ENCODE results near the gene MAN1B1.
A peak's percentile ranks its signal among the peaks of the same experiment; 100 is the strongest.

MAN1B1 gene

DNA sequence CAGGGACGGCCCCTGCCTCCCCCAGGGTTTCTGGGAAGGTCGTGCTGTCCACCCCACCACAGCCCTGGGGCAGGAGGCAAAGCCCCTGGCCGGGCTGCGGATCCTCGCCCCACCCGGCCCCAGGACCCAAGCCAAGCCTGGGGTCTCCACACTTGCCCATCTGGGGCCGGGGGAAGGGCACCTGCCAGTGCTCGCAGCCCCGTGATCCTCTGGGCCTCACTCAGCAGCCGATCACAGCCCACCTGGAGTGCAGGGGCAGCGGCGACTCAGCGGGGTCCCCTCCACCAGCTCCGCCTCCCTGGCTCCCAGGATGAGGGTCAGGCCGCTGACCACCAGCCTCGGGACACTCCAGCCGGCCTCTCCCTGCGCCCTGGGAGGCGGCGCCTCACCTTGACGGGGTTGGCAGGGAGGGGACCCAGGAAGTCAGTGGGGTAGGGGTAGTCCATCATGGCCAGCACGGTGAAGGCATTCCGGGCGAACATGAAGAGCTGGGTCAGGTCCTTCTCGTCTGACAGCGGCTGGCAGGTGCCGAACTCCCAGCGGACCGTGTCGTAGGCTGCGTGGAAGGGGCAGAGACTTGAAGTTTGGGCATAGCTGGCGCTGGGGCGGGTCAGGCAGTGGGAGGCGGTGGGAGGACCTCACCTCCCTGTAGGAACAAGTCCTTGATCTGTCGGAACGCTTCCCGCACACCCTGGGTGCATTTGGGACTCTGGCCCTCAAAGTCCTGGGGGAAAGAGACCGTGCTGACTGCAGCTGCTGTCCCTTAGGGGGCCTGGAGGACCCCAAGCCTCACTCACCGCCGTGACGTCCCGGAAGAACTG is 26.0 kb downstream of the MAN1B1 start:
- no peak for DNase-seq (ENCODE audit: extremely low read depth, low read depth)
- TF ChIP-seq, protein P1, sequence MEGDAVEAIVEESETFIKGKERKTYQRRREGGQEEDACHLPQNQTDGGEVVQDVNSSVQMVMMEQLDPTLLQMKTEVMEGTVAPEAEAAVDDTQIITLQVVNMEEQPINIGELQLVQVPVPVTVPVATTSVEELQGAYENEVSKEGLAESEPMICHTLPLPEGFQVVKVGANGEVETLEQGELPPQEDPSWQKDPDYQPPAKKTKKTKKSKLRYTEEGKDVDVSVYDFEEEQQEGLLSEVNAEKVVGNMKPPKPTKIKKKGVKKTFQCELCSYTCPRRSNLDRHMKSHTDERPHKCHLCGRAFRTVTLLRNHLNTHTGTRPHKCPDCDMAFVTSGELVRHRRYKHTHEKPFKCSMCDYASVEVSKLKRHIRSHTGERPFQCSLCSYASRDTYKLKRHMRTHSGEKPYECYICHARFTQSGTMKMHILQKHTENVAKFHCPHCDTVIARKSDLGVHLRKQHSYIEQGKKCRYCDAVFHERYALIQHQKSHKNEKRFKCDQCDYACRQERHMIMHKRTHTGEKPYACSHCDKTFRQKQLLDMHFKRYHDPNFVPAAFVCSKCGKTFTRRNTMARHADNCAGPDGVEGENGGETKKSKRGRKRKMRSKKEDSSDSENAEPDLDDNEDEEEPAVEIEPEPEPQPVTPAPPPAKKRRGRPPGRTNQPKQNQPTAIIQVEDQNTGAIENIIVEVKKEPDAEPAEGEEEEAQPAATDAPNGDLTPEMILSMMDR (IDR thresholded peaks at IDR 0.05; ENCODE audit: low read depth, low read length), result no peak

DNA sequence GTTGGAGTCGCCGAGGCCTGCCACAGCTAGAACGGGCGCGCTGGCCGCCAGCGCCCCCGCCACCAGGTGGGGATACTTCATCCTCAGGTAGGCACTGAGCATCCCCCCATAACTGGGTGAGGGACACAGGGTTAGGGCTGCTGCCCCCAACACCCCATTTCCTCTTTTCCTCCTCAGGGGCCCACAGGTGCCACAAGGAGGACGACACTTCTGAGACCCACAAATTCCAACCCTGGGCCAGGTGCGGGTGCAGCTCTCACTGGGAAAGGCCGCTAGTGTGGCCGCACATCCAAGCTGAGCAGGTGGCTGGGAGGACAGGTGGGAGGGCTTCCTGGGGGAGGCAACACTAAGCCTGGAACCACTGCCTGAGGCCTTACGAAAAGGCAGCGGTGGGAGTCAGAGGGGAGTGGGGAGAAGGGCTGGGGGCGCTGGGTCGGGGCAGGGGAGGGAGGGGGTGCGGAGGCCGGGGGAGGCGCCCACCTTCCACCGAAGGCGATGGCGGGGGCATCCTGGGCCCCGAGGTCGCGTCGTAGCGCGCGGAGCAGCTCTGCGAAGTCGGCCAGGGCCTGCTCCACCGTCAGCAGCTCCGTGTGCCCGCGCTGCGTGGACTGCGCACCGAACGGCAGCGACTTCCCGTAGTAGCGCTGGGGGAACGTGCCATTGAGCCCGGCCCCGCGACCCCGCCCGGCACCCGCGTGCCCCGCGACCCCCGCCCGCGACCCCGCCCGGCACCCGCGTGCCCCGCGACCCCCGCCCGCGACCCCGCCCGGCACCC is 26.8 kb downstream of the MAN1B1 start:
- no peak for DNase-seq (ENCODE audit: extremely low read depth, low read depth)
- TF ChIP-seq, protein P1 (IDR thresholded peaks at IDR 0.05; ENCODE audit: low read depth, low read length), result no peak

DNA sequence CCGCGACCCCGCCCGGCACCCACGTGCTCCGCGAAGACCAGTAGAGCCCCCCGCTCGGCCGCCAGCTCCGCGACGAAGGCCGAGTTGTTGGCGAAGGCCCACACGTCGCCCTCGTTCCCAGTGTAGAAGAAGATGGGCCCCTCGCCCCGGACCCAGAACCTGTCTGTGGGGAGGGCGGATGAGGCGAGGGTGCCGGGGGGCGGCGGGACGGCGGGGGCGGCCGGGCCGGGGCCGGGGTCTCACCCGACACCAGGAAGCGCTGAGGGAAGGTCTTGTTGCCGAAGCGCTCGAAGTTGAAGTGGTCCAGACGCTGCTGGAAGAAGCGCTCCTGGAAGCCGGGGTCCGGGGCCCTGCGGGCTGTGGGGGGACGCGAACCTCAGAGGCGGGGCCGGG is 27.4 kb downstream of the MAN1B1 start:
- TF ChIP-seq, protein P1 (IDR thresholded peaks at IDR 0.05; ENCODE audit: low read depth, low read length), result no peak
- DNase-seq (ENCODE audit: extremely low read depth, low read depth), result no peak

DNA sequence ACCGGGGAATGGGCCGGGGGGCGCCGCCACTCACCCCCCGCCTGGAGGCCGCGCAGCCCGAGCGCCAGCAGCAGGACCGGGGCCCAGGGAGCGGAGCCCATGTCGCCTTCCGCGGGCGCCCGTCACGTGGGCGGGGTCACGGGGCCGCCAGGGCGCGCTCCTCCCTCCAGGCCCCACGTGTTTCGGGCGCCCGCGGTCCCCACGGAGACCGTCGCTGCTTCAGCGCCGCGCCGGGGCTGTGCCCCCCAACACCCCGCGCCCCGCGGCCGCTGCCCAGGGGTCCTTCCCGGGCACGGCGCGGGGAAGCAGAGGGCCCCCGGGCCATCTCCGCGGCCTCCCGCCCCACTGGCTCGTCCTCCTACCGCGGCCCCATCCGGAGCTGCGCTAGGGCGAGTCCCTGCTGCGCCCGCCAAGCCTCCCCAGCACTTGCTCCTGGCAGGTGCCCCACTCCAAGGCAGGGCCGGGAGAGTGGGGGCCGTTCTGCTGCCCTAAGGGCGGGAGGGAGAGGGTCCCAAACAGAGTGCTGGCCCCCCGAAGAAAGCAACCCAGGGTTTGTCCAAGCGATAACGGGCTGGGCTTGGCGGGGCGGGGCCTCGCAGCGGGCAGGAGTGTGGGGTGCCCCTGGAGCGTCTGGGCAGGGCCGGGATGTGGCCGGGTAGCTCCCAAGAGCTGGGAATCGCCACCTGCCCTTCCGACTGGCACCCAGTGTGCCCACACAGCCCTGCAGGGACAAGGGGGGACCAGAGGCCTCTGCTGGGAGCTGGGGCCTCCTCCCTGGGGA is 28.0 kb downstream of the MAN1B1 start, which contains the start of gene DPP7:
DPP7 (minus strand) TSS at position 121 of the 781 bp plus-strand sequence; CDS start at position 101, 20 bp downstream.
- peak; percentile 8 for DNase-seq (ENCODE audit: extremely low read depth, low read depth)
- TF ChIP-seq, protein P1 (IDR thresholded peaks at IDR 0.05; ENCODE audit: low read depth, low read length), result no peak

DNA sequence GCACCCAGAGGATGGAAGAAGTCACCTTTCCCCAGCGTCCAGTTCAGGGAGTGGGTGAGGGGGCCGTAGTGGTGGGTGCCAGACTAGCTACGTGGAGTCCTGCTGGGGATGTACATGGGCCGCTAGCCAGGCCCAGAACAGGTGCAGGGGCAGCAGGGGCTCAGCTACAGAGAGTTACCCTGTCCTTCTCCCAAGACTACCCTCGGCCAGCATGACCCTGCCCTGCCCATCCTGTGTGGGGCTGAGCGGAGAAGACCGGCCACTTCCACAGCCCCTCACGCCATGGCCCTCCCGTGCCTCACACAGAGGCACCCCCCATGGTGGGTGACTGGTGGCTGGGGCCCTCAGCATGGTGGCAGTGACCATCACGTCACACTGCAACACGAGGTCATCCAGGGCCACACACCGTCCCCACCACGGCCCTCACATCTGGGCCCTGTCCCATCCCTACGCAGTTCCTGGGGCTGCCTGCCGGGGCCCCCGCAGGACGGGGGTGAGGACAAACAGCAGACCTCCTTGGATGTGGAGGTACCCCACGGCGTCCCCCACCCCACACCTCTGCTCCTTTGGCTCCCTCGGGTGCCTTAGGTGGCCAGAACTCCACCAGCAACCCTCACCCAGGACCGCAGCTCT is 28.7 kb downstream of the MAN1B1 start:
- TF ChIP-seq, protein P1 (IDR thresholded peaks at IDR 0.05; ENCODE audit: low read depth, low read length), result no peak
- no peak for DNase-seq (ENCODE audit: extremely low read depth, low read depth)

DNA sequence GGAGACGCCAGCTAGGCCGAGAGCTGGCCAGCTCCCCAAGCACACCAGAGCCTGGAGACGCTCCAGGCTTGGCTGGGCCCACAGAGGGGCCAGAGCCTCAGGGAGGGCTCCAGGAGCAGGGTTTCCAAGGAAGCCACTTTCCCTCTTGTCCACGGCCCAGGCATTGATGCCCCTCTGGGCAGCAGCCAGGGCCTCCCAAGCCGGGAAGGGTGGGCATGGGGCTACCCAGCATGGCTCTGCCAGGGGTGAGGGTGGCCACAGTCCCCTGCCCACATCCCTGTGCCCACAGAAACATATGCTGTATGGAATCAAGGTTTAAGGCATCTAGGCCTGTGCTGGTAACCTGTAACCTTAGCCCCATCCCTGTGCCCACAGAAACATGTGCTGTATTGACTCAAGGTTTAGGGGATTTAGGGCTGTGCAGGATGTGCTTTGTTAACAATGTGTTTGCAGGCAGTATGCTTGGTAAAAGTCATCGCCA is 29.3 kb downstream of the MAN1B1 start:
- TF ChIP-seq, protein P1 (IDR thresholded peaks at IDR 0.05; ENCODE audit: low read depth, low read length), result no peak
- DNase-seq (ENCODE audit: extremely low read depth, low read depth), result no peak
